IMR-90 (cell line): ENCODE data around the gene NINJ2. TPM values are rescaled to one million over a fixed set of nuclear protein-coding genes. Genes with fewer than 3 reads are reported as not detected.
A peak's percentile ranks its signal among the peaks of the same experiment; 100 is the strongest.

Experiments
- ATAC-seq: fragments of 200-7000 bp; cut with Tn5 transposase; 2 replicates; pipeline ENCODE4 v1.9.1; 2020; ENCODE audit warnings: low read depth, mild to moderate bottlenecking, moderate library complexity
- BruUV-seq: library from RNA; stranded (reverse); fragments of 400-500 nt; replicated peaks from 2 replicates; lab custom pipeline; 2021; lab: Mats Ljungman, UMichigan
- CTCF ChIA-PET: fragments of 300-600 bp; formaldehyde crosslinking; extraction: SDS; loops from one replicate; lab custom pipeline; 2021; ENCODE audit warnings: antibody characterized with exemption; lab: Yijun Ruan, JAX
- POLR2A ChIA-PET: fragments of 300-600 bp; sonication (Branson Sonifier 250); formaldehyde crosslinking; loops from one replicate; lab custom pipeline; 2022; ENCODE audit warnings: antibody characterized with exemption; ENCODE audit not compliant: unreplicated experiment; lab: Charles Lee
- DNase-seq: peaks from one replicate; pipeline ENCODE4 v3.0.0; 2013
- H2AFZ ChIP-seq: replicated peaks from 2 replicates; pipeline ENCODE3; 2013; ENCODE audit warnings: low read length, mild to moderate bottlenecking; ENCODE audit not compliant: poor library complexity
- H2AK5ac ChIP-seq: 2 replicates; pipeline ENCODE4 v1.6.1; 2013; ENCODE audit warnings: low read depth, low read length, inconsistent platforms
- H2AK9ac ChIP-seq: replicated peaks from 2 replicates; pipeline ENCODE3; 2013; ENCODE audit warnings: mild to moderate bottlenecking, low read depth, low read length, moderate library complexity; ENCODE audit not compliant: poor library complexity
- H2BK120ac ChIP-seq: 2 replicates; pipeline ENCODE4 v1.6.1; 2013; ENCODE audit warnings: low read depth, low read length, inconsistent platforms
- H2BK15ac ChIP-seq: 3 replicates; pipeline ENCODE4 v1.6.1; 2013; ENCODE audit warnings: low read depth, low read length, inconsistent platforms
- H2BK20ac ChIP-seq: 2 replicates; pipeline ENCODE4 v1.6.1; 2013; ENCODE audit warnings: low read depth, mild to moderate bottlenecking, inconsistent platforms, low read length, moderate library complexity
- H2BK5ac ChIP-seq: 2 replicates; pipeline ENCODE4 v1.6.1; 2013; ENCODE audit warnings: mild to moderate bottlenecking, low read depth, low read length, inconsistent platforms; ENCODE audit not compliant: poor library complexity, severe bottlenecking
- H3K14ac ChIP-seq: replicated peaks from 2 replicates; pipeline ENCODE4 v1.6.1; 2013; ENCODE audit warnings: low read depth, low read length, inconsistent platforms
- H3K18ac ChIP-seq: 2 replicates; pipeline ENCODE4 v1.6.1; 2013; ENCODE audit warnings: low read depth, low read length, control low read depth
- H3K23ac ChIP-seq: 2 replicates; pipeline ENCODE4 v1.6.1; 2013; ENCODE audit warnings: low read depth, low read length, inconsistent platforms
- H3K27ac ChIP-seq: 2 replicates; pipeline ENCODE4 v1.5.1; 2013; ENCODE audit warnings: mild to moderate bottlenecking, control low read depth, low read length; ENCODE audit not compliant: insufficient read depth
- H3K27me3 ChIP-seq: 2 replicates; pipeline ENCODE4 v1.6.1; 2013; ENCODE audit warnings: low read length; ENCODE audit not compliant: control insufficient read depth, insufficient read depth
- H3K36me3 ChIP-seq: 2 replicates; pipeline ENCODE4 v1.6.1; 2013; ENCODE audit warnings: low read length, mixed read lengths; ENCODE audit not compliant: control insufficient read depth, insufficient read depth
- H3K4ac ChIP-seq: 2 replicates; pipeline ENCODE4 v1.6.1; 2013; ENCODE audit warnings: low read depth, low read length, inconsistent platforms
- H3K4me1 ChIP-seq: 2 replicates; pipeline ENCODE4 v1.6.1; 2013; ENCODE audit warnings: low read length, mixed read lengths; ENCODE audit not compliant: control insufficient read depth, insufficient read depth
- H3K4me2 ChIP-seq: 2 replicates; pipeline ENCODE4 v1.6.1; 2013; ENCODE audit warnings: low read depth, mild to moderate bottlenecking, control low read depth, low read length, moderate library complexity
- H3K4me3 ChIP-seq: 2 replicates; pipeline ENCODE4 v1.5.1; 2013; ENCODE audit warnings: low read depth, mild to moderate bottlenecking, control low read depth, low read length, moderate library complexity; ENCODE audit not compliant: insufficient read depth
- H3K56ac ChIP-seq: 2 replicates; pipeline ENCODE4 v1.6.1; 2013; ENCODE audit warnings: low read length, inconsistent platforms; ENCODE audit not compliant: insufficient read depth; ENCODE audit errors: extremely low read depth
- H3K79me1 ChIP-seq, 2 experiments: 2 replicates each; pipeline ENCODE4 v1.6.1; 2013; ENCODE audit warnings: low read length in 2 of 2, inconsistent platforms in 1 of 2, low read depth in 1 of 2
- H3K9ac ChIP-seq: 2 replicates; pipeline ENCODE4 v1.6.1; 2013; ENCODE audit warnings: low read depth, low read length, control low read depth
- H3K9me1 ChIP-seq: 2 replicates; pipeline ENCODE4 v1.6.1; 2013; ENCODE audit warnings: low read length, inconsistent platforms; ENCODE audit not compliant: insufficient read depth
- H3K9me3 ChIP-seq: 2 replicates; pipeline ENCODE4 v1.6.1; 2013; ENCODE audit warnings: low read length; ENCODE audit not compliant: control insufficient read depth, insufficient read depth
- H4K20me1 ChIP-seq: 2 replicates; pipeline ENCODE4 v1.6.1; 2013; ENCODE audit warnings: low read length, inconsistent platforms; ENCODE audit not compliant: insufficient read depth
- H4K5ac ChIP-seq: 2 replicates; pipeline ENCODE4 v1.6.1; 2013; ENCODE audit warnings: mild to moderate bottlenecking, low read depth, low read length, control low read depth
- H4K8ac ChIP-seq, 2 experiments: 2 replicates each; pipeline ENCODE4 v1.6.1; 2013; ENCODE audit warnings: low read depth in 2 of 2, low read length in 2 of 2, control low read depth in 1 of 2, inconsistent platforms in 1 of 2
- H4K91ac ChIP-seq: 2 replicates; pipeline ENCODE4 v1.6.1; 2013; ENCODE audit warnings: low read depth, low read length, inconsistent platforms; ENCODE audit not compliant: insufficient read depth
- CEBPB ChIP-seq: IDR thresholded peaks from 2 replicates; pipeline ENCODE4 v1.6.1; 2012; ENCODE audit warnings: low read depth, low read length, improper control_type of control experiment
- RCOR1 ChIP-seq: IDR thresholded peaks from 2 replicates; pipeline ENCODE4 v1.6.1; 2012; ENCODE audit warnings: mild to moderate bottlenecking, low read length, improper control_type of control experiment; ENCODE audit not compliant: insufficient replicate concordance
- WGBS, 2 experiments: methylation state at CpG; one replicate each; pipeline versions ENCODE4 v1.1.5 to v1.1.7; 2013; ENCODE audit warnings: missing lambda C conversion rate in 2 of 2; ENCODE audit not compliant: insufficient read length in 1 of 2; ENCODE audit errors: extremely low coverage in 2 of 2; 5-methylcytosine and 5-hydroxymethylcytosine counted together
- dilution Hi-C: fragments of 300-500 bp; cut with HindIII; formaldehyde crosslinking; loops from one replicate; pipeline ENCODE4 v1.14.3; 2018; ENCODE audit warnings: low sequenced_read_pairs; ENCODE audit not compliant: unreplicated experiment
- in situ Hi-C: fragments of 300-500 bp; cut with MboI; formaldehyde crosslinking; loops from 3 replicates; pipeline ENCODE4 v1.14.3; 2019; ENCODE audit warnings: low sequenced_read_pairs, inconsistent platforms, mixed read lengths
- intact Hi-C: fragments of 100-400 bp; cut with micrococcal nuclease; formaldehyde crosslinking; loops from 2 replicates; pipeline ENCODE4 v1.10.0; 2022
- polyA plus RNA-seq, 3 experiments: library from polyadenylated mRNA; depleted of rRNA; stranded (reverse); fragments of >200 nt; gene quantifications; 2 replicates each; pipeline ENCODE4 v1.2.3, GENCODE V29; 2012; ENCODE audit warnings: low replicate concordance in 1 of 3
- total RNA-seq: library from RNA; depleted of rRNA; stranded (reverse); fragments of >200 nt; gene quantifications from 2 replicates; pipeline ENCODE4 v1.2.3, GENCODE V29; 2012

NINJ2 gene
- total and polyA plus RNA-seq, 2 of the 4 experiments (the other 2 are of a cell fraction) = not detected

GRCh38 chr12:617304-617915 is 45.8 kb downstream of the NINJ2 start:
- Histone ChIP-seq H4K91ac (no peak overlapping the region), H3K4ac (no peak overlapping the region), H2AK9ac (no peak overlapping the region), H2AFZ (peak overlapping the region; percentile 1), H3K27ac (no peak overlapping the region), H3K36me3 (no peaks in the 10 kb centered on the region), H3K9me1 (no peaks in the 10 kb centered on the region), H3K23ac (no peak overlapping the region), H3K4me3 (no peak overlapping the region), H3K9me3 (no peaks in the 10 kb centered on the region), H3K18ac (no peak overlapping the region), H4K20me1 (no peaks in the 10 kb centered on the region), H4K5ac (no peak overlapping the region), H2BK120ac (no peak overlapping the region), H3K4me1 (peaks cover 4% of the 10 kb centered on the region; the same call in 1 of the 2 replicates), H3K9ac (no peak overlapping the region), H3K56ac (no peak overlapping the region), H2BK20ac (0 out of 2 replicates have a peak overlapping the region, but pooled peaks have one; percentile 24), H4K8ac (no peak overlapping the region), H3K79me1 (no peaks in the 10 kb centered on the region), H2AK5ac (0 out of 2 replicates have a peak overlapping the region, but pooled peaks have one; percentile 34), H3K27me3 (peaks cover 26% of the 10 kb centered on the region), H3K14ac (no peak overlapping the region), H2BK15ac (no peak overlapping the region), H3K4me2 (no peak overlapping the region), H2BK5ac (no peak overlapping the region)
- in situ Hi-C loops = no loop called here
- 59% methylated on average over 9 of the region's 14 CpGs; no CpG with 5 or more reads in 1 of the 2 experiments for whole genome bisulfite sequencing, 2 experiments
- ChIA-PET CTCF (interaction anchor here (0.6 kb wide), 1 partner anchor 130 kb away, joined by 5 read pairs; no protein-coding TSS in a partner anchor), POLR2A (no interaction called here)
- dilution Hi-C loops = no loop called here
- no TSS peak for BruUV-seq
- DNase-seq (peak; percentile 18), ATAC-seq (peak; percentile 81)
- intact Hi-C loops = no loop called here
- peak; percentile 58 for TF ChIP-seq CEBPB
- TF ChIP-seq RCOR1 = no peak
